HG02623 (cell line): Measurements from ENCODE around the gene ANTXRL.
"Not testable (repeated sequence)": the region's sequence is repeated elsewhere in the genome, so short reads cannot be mapped to it uniquely, and the experiment has no call there.

ENCODE experiments used
- ATAC-seq: cut with Tn5 transposase; IDR thresholded peaks from one replicate; pipeline ENCODE4 v1.9.1; 2021; ENCODE audit warnings: moderate library complexity; ENCODE audit not compliant: unreplicated experiment

The ANTXRL gene

DNA sequence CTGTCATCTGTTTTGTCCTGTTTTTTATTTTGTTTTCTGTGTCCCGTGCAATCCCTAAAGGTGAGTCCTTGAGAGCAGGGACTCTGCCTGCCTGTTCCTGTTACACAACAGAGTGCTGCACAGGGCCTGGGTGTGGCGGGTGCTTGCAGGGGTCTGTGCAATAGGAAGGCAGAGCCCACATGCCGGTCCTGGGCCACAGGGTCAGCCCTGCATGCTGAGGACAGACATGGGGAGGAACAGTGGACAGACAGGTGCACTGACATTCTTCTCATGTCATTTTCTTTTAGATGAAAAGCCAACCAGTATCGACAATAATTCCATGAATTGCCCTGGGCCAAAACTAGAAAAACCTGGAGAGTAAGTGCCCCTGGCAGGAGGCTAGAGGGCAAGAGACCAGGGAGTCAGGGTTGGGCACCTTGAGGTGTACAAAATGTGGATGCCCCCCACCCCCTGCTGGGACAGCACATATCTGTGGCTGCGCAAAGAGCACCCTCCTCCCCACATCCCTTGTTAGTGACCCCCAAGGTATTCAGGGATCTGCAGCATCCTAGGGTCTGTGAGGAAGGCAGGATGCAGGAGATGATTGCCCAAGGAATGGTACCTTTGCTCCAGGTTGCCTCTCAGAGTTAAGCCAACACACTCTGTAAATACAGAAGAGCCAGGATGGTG lies 19.9 kb downstream of the ANTXRL start:
- ATAC-seq = no peak

DNA sequence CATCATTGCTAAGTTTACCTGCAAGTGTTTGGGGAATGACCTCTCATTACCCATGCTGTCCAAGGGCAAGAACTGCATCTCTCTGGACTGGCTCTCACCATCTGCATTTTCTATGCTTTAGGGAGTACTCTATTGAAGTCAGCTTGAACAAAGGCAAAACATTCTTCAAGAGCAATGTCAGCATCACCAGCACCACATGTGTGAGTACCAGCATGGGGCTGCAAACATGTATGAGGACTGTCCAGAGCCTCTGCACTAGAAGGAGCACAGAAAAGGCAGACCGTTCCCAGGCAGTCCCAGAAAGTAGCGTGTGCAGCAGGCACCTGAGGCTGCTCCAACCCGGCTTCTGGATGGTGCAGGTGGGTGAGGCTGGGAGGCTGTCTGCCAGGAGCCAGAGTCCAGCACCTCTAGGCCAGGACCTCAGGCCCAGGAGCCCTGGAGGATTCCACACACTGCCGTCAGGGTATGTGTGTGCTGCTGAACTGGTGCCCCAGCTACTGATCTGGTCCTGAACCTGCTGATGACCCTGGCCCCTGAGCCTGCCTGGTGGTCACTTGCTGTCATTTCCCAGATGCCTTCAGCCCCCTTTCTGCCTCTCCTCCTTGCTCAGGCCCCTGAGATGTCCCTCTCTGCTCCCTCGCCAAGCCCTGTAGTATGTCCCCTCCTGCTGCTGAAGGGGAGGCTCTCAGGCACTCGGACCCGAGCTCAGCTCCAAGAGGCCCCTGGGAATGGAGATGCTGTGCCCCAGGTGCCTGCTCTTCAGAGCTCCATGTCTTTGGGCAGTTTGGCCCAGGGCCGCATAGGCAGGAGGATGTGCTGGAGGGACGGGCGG lies 20.7 kb downstream of the ANTXRL start:
- no peak for ATAC-seq

DNA sequence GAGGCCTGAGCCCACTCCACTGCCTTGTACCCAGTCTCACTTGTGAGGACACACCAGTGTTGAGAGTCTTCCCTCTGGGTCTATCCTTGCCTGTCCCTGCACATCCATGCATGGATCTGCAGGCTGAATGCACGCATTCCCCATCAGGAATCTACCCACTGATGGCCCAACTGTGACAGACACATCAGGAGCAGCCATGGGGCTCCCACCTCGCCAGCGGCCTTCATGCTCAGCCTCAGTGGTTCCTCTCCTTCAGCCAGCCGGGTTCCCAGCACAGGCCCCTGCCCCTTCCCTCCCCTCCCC lies 21.3 kb downstream of the ANTXRL start:
- ATAC-seq = no peak

DNA sequence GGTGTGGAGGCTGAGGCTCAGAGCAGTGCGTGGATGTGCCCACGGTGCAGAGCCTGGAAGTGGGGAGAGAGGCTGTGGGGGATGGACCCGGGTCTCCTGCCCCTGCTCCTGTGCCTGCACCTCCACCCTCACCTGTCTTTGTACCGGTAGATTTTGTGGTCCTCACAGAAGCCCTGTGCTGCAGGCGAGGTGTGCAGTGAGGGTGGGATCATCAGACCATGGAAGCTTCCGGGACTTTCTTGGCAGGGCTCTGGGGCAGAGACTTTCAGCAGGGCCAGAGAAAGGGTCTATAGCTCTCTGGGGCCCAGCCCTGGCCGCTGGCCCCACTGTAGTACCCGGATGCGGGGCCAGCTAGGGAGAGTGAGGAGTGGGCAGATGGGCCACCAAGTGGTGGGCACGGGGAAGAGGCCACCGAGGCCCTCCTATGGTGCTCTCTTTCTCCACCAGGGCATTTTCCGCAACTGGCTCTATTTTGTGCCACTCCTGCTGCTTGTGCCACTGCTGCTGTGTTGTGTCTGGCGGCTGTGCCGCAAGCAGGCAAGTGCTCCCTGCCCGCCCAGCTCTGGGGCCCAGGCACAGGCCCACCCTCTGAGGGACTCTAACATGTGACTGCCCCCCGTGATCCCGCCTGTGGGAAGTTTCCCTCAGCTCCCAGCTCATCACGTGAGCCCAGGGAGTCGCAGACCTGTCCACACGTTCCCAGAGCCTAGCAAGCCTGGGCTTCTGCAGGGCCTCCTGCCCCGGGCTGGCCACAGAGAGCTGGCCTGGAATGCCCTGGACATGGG lies 22.1 kb downstream of the ANTXRL start:
- ATAC-seq = no peak

GRCh38 chr10:46309511-46310142 lies 22.8 kb downstream of the ANTXRL start:
- no peak for ATAC-seq

GRCh38 chr10:46310143-46310514 lies 23.3 kb downstream of the ANTXRL start:
- ATAC-seq = no peak

- ATAC-seq = no peak
Measured at GRCh38 chr10:46310851-46311250, 24.1 kb downstream of the ANTXRL start.

DNA sequence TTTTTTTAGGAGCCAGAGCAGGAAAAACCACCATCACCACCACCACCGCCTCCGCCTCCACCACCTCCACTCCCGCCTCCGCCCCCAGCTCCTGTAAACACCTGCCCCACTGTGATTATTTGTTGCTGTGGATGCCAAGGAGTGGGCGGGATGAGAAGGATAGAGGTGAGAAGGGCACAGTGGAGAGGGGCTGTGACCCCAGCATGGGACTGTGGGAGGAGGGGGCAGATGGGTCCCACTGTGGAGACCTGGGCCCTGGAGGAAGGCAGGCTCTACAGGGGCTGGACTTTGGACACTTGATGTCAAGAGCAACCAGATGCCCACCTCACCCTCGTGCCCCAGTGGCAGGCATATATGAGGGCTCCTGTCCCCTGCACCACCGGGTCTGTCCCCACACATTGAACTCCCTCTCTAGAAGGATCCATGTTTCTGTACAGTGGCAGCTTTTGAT lies 24.7 kb downstream of the ANTXRL start:
- ATAC-seq = no peak

DNA sequence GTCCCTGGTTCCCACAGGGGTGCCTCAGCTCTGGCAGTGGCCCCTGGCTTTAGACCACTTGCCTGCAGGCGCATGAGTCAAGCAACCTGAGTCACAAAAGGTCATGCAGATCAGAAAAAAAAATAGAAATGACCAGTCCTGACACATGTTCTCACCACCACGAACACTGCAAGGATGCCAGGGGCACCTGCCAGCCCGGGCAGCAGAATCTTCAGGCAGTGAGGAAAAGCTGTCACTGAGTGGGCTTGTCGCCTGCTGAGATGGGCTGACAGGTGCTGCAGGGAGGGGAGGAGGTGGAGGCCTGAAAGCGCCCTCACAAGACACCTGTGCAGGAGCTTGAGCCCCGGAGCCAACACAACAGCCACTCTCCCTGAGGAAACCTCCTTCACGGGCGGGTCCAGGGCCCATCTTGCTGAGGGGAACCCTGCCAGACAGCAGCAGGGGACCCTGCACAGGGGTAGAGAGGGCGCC lies 25.2 kb downstream of the ANTXRL start:
- not testable (repeated sequence) for ATAC-seq

DNA sequence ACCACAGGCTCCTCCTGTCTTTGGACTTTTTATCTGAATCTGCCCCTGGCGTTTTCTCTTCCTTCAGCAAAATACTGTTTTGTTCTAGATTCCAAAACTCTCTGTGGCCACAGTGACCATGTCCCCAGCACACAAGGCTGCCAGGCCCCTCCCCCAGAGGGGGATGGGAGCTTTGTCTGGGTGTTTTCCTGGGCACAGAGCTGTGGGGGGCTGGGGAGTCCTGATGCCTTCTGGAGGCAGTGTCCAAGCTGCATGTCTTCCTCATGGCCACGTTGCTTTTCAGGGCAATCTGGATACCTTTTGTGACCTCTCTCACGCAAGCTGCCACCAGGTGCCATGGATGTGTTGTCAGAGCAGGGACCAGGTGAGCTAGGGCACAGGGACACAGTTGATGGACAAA lies 26.2 kb downstream of the ANTXRL start:
- no peak for ATAC-seq

GRCh38 chr10:46314071-46314470 lies 27.3 kb downstream of the ANTXRL start:
- ATAC-seq = no peak

GRCh38 chr10:46315071-46315860 lies 28.5 kb downstream of the ANTXRL start:
- ATAC-seq = not testable (repeated sequence)

DNA sequence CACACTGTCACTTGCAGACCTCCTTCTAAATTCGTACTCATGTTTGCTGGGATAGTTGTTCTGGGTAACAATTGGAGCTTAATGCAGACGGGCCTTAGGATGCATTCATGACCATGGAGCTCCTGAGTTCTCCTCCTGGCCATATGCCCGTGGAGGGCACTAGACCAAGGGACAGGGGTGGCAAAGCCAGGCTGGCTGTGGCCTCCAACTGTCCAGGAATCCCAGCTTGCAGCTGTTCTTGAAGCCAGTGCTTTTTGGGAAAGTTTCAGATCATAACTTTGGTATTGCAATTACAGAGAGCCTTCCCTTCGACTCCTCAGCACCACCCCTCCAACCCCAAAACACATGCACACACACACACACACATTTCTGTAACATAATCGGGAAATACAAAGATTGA lies 30.6 kb downstream of the ANTXRL start:
- no peak for ATAC-seq

- no peak for ATAC-seq
Measured at GRCh38 chr10:46317889-46318288, 31.1 kb downstream of the ANTXRL start.

DNA sequence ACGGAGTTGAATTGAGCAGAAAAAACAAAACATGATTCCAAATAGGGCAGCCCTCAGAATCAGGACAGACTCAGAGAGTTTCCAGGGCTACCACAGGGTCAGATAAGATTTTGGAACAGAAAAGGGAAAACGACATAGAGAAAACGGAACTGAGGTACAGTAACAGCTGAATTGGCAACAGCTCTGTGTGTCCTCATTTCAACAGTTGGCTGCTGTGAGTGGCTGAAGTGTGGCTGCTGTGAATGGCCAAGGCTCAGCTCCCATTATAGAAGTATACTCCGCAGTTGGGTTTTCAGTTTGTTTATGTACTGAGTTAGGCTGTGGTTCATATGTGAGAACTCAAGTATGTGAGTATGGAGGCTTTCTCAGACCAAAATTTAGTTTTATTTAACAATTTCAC lies 32.0 kb downstream of the ANTXRL start:
- no peak for ATAC-seq

DNA sequence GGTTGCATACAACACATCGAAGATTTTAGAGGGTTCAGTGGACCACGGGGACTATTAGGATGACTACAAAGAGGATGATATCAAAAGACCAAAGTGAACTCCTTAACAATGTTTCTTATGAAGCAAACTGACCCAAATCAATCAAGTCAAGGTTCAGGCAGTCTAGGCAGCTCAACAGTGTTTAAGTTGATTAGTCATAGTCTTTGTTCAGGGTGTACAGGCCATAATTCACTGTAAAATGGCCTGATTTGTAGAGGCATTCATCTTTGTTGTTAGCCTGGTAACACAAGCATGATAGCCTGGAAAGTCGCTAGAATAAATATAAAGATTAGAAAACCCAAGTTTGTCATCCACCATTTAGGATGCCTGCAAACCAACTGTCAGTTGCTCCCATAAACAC lies 32.6 kb downstream of the ANTXRL start:
- no peak for ATAC-seq

GRCh38 chr10:46321770-46322169 lies 35.0 kb downstream of the ANTXRL start:
- no peak for ATAC-seq

GRCh38 chr10:46323176-46323575 lies 36.4 kb downstream of the ANTXRL start:
- ATAC-seq = no peak

DNA sequence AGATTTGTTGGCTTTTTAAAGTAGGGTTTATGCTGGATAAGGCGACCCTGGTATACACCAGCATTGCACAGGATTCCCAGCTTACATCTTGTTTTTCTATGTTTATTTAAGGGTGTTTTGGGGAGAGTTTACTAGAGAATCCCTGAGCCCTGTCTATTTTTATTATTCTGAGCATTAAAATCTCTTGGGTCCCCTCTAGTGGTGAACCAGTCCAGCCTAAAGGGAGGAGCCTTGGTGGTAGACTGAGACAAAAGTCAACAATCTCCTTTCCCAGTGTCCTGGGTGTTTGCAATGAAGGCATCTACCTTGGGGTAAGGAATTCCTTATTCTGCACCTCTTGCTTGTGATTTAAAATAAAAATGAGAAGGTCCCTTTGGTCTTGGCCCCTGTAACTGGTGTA lies 38.2 kb downstream of the ANTXRL start:
- no peak for ATAC-seq

GRCh38 chr10:46326066-46326465 lies 39.3 kb downstream of the ANTXRL start:
- ATAC-seq = no peak
